Liver (tissue), 2 donors: ENCODE results near the gene MED20.

Experiments used
- YY1 ChIP-seq: IDR thresholded peaks from 2 replicates; pipeline ENCODE4 v1.6.1; 2016; ENCODE audit warnings: antibody characterized with exemption, mild to moderate bottlenecking
- TF ChIP-seq, protein P1 (sequence below): fragments of 150-350 bp; IDR thresholded peaks from 2 replicates; pipeline ENCODE4 v1.5.1; 2017; ENCODE audit warnings: improper control_type of control experiment, low read depth, low read length; ENCODE audit not compliant: missing input control
- donor health status: healthy.

- TF ChIP-seq, protein P1, sequence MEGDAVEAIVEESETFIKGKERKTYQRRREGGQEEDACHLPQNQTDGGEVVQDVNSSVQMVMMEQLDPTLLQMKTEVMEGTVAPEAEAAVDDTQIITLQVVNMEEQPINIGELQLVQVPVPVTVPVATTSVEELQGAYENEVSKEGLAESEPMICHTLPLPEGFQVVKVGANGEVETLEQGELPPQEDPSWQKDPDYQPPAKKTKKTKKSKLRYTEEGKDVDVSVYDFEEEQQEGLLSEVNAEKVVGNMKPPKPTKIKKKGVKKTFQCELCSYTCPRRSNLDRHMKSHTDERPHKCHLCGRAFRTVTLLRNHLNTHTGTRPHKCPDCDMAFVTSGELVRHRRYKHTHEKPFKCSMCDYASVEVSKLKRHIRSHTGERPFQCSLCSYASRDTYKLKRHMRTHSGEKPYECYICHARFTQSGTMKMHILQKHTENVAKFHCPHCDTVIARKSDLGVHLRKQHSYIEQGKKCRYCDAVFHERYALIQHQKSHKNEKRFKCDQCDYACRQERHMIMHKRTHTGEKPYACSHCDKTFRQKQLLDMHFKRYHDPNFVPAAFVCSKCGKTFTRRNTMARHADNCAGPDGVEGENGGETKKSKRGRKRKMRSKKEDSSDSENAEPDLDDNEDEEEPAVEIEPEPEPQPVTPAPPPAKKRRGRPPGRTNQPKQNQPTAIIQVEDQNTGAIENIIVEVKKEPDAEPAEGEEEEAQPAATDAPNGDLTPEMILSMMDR = peak; percentile 94
- peak; percentile 78 for TF ChIP-seq YY1
Measured at GRCh38 chr6:41920921-41921711, at the start of gene MED20, which contains the start of gene BYSL.
